HL-60 (cell line): ENCODE data around the gene STMN1.

Source experiments
- DNase-seq, 2 experiments: peaks; one replicate each; pipeline ENCODE4 v3.0.0-alpha.2; 2010 to 2020; ENCODE audit warnings: low read depth in 1 of 2, low spot score in 1 of 2
- H3K27ac ChIP-seq: fragments of 250-450 bp; sonication (Bioruptor Pico); replicated peaks from 2 replicates; pipeline ENCODE4 v1.5.1; 2020; ENCODE audit warnings: mild to moderate bottlenecking, moderate library complexity
- H3K27me3 ChIP-seq: fragments of 250-450 bp; sonication (Bioruptor Pico); 2 replicates; pipeline ENCODE4 v1.5.1; 2021; ENCODE audit warnings: mild to moderate bottlenecking, moderate library complexity; ENCODE audit not compliant: insufficient read depth, poor library complexity, severe bottlenecking
- H3K4me3 ChIP-seq: replicated peaks from 2 replicates; pipeline ENCODE4 v1.5.1; 2011; ENCODE audit warnings: mild to moderate bottlenecking, control low read depth, low read length; ENCODE audit not compliant: insufficient read depth
- CTCF ChIP-seq: IDR thresholded peaks from one replicate; pipeline ENCODE4 v1.5.1; 2011; ENCODE audit warnings: low read length, control low read depth, inconsistent platforms; ENCODE audit not compliant: insufficient read depth
- GABPA ChIP-seq: IDR thresholded peaks from 2 replicates; pipeline ENCODE4 v1.6.1; 2012; ENCODE audit warnings: low read depth
- POLR2AphosphoS5 ChIP-seq: IDR thresholded peaks from 2 replicates; pipeline ENCODE4 v1.6.1; 2012; ENCODE audit warnings: low read depth
- REST ChIP-seq: IDR thresholded peaks from 2 replicates; pipeline ENCODE4 v1.6.1; 2012; ENCODE audit warnings: low read depth; ENCODE audit not compliant: insufficient replicate concordance
- SPI1 ChIP-seq: IDR thresholded peaks from 2 replicates; pipeline ENCODE4 v1.6.1; 2012; ENCODE audit warnings: low read depth, mild to moderate bottlenecking, borderline replicate concordance

Gene STMN1

DNA sequence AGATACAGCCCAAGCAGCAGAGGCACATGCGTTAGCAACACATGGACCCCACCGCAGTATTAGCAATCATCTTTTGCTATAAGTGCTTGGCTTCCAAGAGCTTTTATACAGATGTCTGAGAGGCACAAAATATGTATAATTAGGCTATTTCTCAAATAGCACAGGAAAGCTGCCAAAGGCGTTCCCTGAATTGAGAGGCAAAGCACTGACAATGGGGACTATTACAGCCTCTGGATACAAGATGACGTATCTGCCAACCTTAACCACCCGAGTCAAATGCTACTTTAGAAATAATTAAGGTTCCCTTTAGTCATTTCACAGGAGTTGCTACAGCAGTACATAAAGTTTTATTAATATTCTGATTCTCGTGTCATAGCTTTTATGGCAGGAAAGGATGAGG is 6.4 kb downstream of the STMN1 start:
- no peak for DNase-seq
- H3K27ac ChIP-seq: no peak overlapping the region
- TF ChIP-seq POLR2AphosphoS5 (no peak), CTCF (no peak), SPI1 (no peak), GABPA (no peak), REST (no peak)
- H3K4me3 ChIP-seq: no peak overlapping the region
- no peaks in the 10 kb centered on the region for H3K27me3 ChIP-seq

DNA sequence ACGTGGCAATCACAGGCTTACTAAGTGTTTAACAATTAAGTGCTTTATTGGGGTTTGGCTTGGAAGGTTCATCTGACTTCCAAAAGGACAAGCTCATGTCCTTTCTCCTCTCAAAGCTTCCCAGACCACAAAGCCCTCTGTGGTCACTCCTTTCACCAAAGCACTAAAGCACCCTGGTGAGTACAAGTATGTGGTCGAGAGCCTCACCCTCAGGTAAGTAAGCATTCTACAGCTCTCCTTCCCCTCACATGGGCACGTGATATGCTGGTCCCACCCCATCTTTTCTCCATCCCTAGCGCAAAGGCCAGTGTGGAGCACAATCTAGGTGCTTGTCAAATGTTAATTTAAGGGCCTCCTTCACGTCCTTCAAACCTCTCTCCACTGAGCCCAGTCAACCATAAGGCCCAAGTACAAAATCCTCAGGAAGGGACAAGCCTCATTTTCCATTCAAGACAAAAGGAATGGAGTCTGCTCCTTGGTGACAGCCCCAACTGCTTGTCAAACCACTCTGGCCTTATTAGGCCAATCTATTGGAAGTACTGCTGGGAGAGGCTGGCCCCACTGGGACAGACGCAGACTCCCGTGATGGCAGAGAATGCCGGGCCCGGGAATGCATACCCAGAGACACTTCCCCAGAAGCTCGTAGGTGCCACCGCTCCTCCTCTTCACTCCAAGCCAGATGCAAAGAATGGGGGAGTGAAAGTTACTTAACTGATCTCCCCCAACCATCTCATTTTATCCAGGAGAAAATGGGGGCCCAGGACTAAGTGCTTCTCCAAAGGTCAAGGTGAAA is 7.8 kb downstream of the STMN1 start:
- peak; percentile 53 for TF ChIP-seq POLR2AphosphoS5
- no peak for TF ChIP-seq REST
- Histone ChIP-seq H3K27ac (no peak overlapping the region), H3K27me3 (no peaks in the 10 kb centered on the region), H3K4me3 (no peak overlapping the region)
- no peak for DNase-seq

GRCh38 chr1:25897754-25898153 is 8.5 kb downstream of the STMN1 start:
- Histone ChIP-seq H3K27ac (no peak overlapping the region), H3K4me3 (no peak overlapping the region), H3K27me3 (no peaks in the 10 kb centered on the region)
- TF ChIP-seq POLR2AphosphoS5: no peak
- no peak for TF ChIP-seq REST
- TF ChIP-seq GABPA: no peak
- no peak for TF ChIP-seq SPI1
- TF ChIP-seq CTCF: no peak
- DNase-seq: no peak
